Measurements from ENCODE around the gene SUCLG2.
A peak's percentile ranks its signal among the peaks of the same experiment; 100 is the strongest.

Gene SUCLG2

DNA sequence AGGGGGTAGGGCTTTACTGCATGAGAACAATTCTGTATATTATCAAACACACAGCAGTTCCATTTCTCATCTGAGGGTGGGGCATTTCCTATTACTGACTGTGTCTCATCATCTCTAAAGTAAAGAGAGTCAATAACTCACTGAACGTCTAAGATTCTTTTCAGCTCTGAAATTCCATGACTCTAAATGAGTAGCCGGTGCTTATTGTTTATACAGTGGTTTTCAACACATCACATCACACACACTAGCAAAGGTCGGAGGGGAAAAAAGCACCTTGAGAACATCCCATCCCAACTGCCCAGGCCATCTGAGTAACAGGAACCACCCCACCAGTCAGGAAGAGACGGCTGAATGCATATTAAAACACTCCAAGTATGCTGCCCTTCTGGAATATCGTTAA, 196.0 kb downstream of the SUCLG2 start:
- no peak for DNase-seq (ENCODE audit: low spot score)

DNA sequence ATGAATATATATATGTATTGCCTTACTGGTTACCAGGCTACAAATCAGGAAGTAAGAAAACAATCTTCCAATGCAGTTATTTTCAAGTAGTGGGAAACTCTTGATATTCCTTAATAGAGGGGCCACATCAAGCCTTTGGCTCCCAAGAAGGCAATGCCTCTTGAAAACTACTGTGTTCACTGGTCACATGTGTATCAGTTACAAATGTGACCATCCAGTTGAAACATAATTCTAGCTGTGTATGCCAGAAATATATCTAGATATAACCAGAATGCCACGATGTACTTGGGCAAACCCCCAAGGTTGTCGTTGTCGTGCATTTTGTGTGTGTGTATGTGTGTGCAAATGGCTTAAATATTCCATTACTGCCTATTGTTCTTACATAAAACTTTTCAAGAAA, 200.8 kb downstream of the SUCLG2 start:
- DNase-seq (ENCODE audit: low spot score) = no peak

- no peak for DNase-seq (ENCODE audit: low spot score)
Measured at GRCh38 chr3:67450153-67450552, 204.3 kb downstream of the SUCLG2 start.

DNA sequence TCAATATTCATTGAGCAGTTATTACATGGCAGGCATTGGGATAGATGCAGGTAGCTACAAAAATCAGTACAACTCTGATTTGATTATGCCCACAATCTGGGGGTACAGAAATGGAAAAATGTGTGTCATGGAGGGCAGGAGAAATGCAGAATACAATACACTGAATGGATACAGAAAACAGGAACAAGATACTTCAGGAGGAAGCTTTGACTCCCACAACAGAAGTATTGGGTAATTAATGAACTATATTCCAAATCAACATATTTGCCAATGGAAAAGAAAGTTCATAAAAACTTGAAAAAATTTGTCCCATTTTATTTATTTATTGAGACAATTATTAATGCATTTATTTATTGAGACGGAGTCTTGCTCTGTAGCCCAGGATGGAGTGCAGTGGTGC, 207.0 kb downstream of the SUCLG2 start:
- no peak for DNase-seq (ENCODE audit: low spot score)

DNA sequence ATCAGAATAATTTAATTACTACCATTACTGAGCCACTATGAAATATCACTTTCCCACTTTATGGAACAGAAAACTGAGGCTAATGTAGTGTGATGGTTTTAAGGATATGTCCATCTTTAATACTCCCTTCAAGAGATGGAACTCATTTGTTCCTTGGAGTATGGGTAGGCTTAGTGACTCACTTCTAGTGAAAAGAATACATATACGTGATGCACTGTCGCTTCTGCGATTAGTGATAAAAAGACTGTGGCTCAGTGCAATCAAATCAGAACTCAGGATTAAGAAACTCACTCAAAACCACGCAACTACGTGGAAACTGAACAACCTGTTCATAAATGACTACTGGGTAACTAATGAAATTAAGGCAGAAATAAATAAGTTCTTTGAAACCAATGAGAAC, 216.6 kb downstream of the SUCLG2 start:
- DNase-seq (ENCODE audit: low spot score) = no peak

- DNase-seq (ENCODE audit: low spot score) = no peak
Measured at GRCh38 chr3:67437090-67437489, 217.3 kb downstream of the SUCLG2 start.

DNA sequence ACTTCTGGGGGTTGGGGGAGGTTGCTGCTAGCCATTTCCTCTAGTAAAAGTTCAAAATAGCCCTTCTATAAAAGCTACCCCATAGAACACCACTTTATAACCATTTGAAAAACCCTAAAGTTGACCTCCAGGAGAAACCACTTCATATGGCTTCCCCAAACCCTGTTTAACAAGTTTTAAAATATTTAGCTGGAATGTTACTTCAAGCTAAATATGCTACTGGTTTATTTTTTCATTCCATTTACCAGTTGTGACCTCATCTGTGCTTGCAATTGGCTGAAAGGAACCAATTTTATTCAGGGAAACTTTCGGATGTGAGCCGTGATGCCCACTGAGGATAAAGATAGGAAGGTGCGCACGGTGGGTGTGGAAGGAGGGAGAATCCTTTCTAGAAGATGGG, 221.3 kb downstream of the SUCLG2 start:
- DNase-seq (ENCODE audit: low spot score) = no peak

- DNase-seq (ENCODE audit: low spot score) = no peak
Measured at GRCh38 chr3:67431887-67432286, 222.5 kb downstream of the SUCLG2 start.

DNA sequence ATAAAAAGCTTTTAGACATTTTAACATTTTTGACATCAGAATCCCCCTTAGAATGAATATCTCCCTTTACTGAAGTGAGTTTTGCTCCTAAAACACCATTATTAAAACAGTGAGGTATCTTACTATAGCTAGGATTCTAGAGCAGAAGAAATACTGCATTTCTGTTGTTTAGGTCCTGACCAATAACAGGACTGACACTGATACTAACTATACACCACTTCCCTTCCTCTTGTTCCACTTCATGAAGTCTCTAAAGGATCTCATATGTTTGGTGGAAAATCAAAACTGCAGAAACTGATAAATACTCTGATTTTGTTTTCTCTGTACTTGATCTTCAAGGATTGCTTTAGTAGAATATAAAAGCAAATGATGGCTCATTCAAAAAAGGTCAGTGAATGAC, 230.7 kb downstream of the SUCLG2 start:
- no peak for DNase-seq (ENCODE audit: low spot score)

GRCh38 chr3:67421912-67422311, 232.5 kb downstream of the SUCLG2 start:
- no peak for DNase-seq (ENCODE audit: low spot score)

- DNase-seq (ENCODE audit: low spot score) = no peak
Measured at GRCh38 chr3:67419779-67420178, 234.6 kb downstream of the SUCLG2 start.

GRCh38 chr3:67419218-67419529, 235.2 kb downstream of the SUCLG2 start:
- DNase-seq (ENCODE audit: low spot score) = no peak

DNA sequence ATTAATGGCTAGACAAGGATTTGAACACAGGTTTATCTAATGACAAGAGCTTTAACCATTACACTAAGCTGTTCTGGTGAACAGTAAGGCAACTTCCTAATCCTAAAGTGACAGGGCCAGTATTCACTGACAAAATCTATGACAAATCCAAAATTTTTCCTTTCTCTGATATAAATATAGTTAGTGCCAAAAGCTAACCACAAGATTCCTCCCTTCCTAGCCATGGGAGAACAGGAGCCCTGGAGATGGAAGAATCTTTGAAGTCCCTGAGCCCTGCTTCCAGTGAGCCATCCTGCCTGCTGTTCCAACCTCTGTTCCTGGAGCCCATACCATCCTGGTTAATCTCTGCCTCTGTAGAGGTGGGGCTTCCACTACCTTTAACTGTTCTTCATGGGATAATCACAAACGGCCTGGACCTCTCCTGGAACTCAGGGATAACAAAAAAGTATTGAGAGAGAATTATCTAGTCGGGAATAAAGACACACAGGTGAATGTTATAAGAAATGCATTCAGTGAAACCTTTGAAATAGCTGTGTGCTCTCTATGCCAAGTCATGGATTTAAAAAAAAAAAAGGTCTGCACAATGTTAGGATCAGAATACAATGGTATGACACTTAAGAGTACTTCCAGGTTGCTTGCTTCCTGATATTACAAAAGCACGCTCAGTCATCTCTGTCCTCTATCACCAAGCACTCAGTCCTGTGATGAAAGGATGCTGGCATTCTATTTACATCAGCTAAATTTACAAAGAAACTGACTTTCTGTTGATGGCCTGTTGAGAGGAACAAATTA, 235.8 kb downstream of the SUCLG2 start:
- DNase-seq (ENCODE audit: low spot score) = no peak

- no peak for DNase-seq (ENCODE audit: low spot score)
Measured at GRCh38 chr3:67416703-67417102, 237.7 kb downstream of the SUCLG2 start.

GRCh38 chr3:67415511-67415910, 238.9 kb downstream of the SUCLG2 start:
- DNase-seq (ENCODE audit: low spot score) = no peak

DNA sequence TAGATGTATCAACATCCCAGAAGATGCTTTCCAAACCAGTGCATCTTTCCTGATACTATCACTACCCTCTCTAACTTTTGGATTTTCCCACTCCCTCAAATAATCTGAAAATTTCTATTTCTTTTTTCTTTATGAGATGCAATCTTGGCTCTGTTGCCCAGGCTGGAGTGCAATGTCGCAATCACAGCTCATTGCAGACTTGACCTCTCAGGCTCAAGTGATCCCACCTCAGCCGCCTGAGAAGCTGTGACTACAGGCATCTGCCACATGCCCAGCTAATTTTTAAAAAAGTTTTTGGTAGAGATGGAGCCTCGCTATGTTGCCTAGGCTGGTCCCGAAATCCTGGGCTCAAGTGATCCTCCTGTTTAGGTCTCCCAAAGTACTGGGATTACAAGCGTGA, 239.7 kb downstream of the SUCLG2 start:
- no peak for DNase-seq (ENCODE audit: low spot score)

GRCh38 chr3:67405193-67405592, 249.2 kb downstream of the SUCLG2 start:
- no peak for DNase-seq (ENCODE audit: low spot score)

DNA sequence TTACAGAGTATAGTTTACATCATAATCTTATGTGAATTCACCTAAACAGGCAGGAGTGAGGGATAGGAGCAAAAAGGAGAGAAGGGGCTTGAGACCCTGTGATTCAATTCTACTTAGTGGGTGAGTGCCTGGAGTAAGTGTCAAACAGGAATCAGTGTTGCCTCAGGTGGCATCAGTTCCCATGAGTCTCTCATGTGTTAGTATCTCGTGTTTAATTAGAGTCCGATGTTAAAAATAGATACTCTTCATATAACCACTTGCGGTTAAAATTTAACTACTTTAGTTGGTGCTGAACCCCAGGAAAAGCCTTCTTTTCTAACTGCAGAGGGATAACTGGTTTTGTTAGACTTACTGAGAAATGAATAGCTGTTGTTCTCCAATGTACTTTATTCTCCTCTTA, 251.5 kb downstream of the SUCLG2 start:
- no peak for DNase-seq (ENCODE audit: low spot score)

DNA sequence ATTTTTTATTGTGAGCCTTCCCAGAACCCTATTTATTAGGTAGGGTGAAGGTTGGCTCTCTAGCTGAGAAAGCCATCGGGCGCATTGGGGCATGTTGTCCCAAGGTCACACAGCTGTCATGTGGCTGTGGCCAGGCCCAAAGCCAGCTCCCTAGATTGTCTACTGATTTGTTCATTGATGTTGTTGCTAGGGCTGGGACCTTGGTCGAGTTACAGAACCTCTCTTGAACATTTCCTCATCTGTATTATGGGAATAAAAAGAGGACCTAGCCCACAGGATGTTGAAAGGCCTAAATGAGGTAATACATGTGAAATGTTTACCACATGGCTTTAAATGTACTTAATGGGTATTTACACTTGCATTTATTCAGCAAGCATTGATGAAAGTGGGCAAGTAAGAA, 252.5 kb downstream of the SUCLG2 start:
- no peak for DNase-seq (ENCODE audit: low spot score)

DNA sequence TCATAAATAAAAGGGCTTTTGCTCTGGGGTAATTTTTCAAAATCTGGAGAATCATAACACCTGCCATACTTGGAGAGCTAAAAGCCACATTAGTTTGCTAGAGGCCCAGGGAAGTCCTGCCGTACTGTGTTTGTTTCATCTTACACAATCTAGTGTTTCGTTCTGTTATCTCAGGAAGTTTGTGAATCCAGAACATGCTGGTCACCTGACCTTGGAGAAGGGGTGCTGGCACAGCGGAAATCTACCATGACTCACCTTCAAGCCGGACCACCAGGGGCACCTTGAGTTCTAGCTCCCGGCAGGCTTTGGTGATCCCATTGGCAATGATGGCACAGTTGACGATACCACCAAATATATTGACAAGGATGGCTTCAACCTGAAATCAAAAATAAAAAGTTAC, 253.9 kb downstream of the SUCLG2 start:
- DNase-seq (ENCODE audit: low spot score) = no peak

GRCh38 chr3:67389176-67389575, 265.2 kb downstream of the SUCLG2 start:
- no peak for DNase-seq (ENCODE audit: low spot score)

DNA sequence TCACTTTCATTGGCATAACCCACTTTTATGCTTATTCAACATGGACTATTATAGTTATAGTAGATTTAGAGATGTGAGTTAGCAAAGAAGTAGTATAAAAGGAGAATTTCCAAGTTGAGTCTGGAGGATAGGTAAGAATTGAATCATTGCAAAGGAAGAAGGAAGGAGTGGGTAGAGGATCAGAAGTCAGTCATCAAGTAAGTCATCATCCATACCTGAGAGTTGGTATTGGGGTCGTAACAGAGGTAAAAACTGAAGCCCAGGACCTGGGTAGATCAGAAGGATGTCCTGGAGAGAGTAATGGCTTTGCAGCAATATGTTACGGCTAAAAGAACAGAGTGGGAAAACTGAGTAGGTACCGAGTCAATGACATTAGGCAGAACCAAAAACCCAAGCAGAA, 265.7 kb downstream of the SUCLG2 start:
- DNase-seq (ENCODE audit: low spot score) = no peak

DNA sequence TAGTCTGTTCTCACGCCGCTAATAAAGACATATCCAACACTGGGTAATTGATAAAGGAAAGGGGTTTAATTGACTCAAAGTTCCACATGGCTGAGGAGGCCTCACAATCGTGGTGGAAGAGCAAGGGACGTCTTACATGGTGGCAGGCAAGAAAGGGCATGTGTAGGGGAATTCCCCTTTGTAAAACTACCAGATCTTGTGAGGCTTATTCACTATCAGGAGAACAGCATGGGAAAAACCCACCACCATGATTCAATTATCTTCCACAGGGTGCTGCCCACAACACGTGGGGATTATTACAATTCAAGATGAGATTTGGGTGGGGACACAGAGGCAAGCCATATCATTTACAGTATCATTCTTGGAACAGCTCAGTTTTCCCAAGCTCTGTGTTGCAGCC, 268.0 kb downstream of the SUCLG2 start:
- DNase-seq (ENCODE audit: low spot score) = no peak

- peak; percentile 22 for DNase-seq (ENCODE audit: low spot score)
Measured at GRCh38 chr3:67384760-67385397, 269.5 kb downstream of the SUCLG2 start.
